A549 (cell line): Measurements from ENCODE around the gene IVL.

Source experiments
- CEBPB ChIP-seq, 2 experiments: fragments of >200 bp in 1 of 2; sonication (Bioruptor Twin) in 1 of 2; formaldehyde crosslinking in 1 of 2; IDR thresholded peaks; 2 replicates each; pipeline ENCODE4 v1.6.1; 2012 to 2016
- CHD2 ChIP-seq: fragments of 150-350 bp; IDR thresholded peaks from 2 replicates; pipeline ENCODE4 v1.6.1; 2014; ENCODE audit warnings: low read length; ENCODE audit not compliant: partially characterized antibody
- HDAC2 ChIP-seq: fragments of 200-600 bp; sonication (generic); IDR thresholded peaks from 2 replicates; pipeline ENCODE4 v1.6.1; 2016
- JUNB ChIP-seq: fragments of >200 bp; sonication (Bioruptor Twin); formaldehyde crosslinking; IDR thresholded peaks from 2 replicates; pipeline ENCODE4 v1.6.1; 2016
- NR3C1 ChIP-seq: fragments of >200 bp; sonication (Bioruptor Twin); formaldehyde crosslinking; IDR thresholded peaks from 3 replicates; pipeline ENCODE4 v1.6.1; 2017
- POLR2A ChIP-seq: IDR thresholded peaks from 2 replicates; pipeline ENCODE4 v1.6.1; 2012; ENCODE audit warnings: mild to moderate bottlenecking, low read length
- RAD21 ChIP-seq, 2 experiments: fragments of >200 bp in 1 of 2; sonication (Bioruptor Twin) in 1 of 2; formaldehyde crosslinking in 1 of 2; IDR thresholded peaks in 1 of 2; conservative IDR thresholded peaks in 1 of 2; 2 replicates in 1 of 2; 3 replicates in 1 of 2; pipeline ENCODE4 v1.6.1; 2012 to 2018; ENCODE audit warnings: inconsistent platforms in 1 of 2
- RARB ChIP-seq: fragments of 250-450 bp; sonication (Bioruptor Pico); IDR thresholded peaks from 2 replicates; pipeline ENCODE4 v1.8.0; 2021; ENCODE audit warnings: mild to moderate bottlenecking, moderate library complexity
- RFX5 ChIP-seq: fragments of 450-650 bp; IDR thresholded peaks from 2 replicates; pipeline ENCODE4 v1.7.1; 2014; ENCODE audit warnings: antibody characterized with exemption, mild to moderate bottlenecking, moderate library complexity
- ZFP36 ChIP-seq: fragments of 450-650 bp; IDR thresholded peaks from 2 replicates; pipeline ENCODE4 v1.6.1; 2014; ENCODE audit warnings: borderline replicate concordance; ENCODE audit not compliant: partially characterized antibody
- TF ChIP-seq, protein P1 (sequence below): fragments of >200 bp; sonication (Bioruptor Twin); formaldehyde crosslinking; IDR thresholded peaks from 3 replicates; pipeline ENCODE4 v1.5.1; 2016
- TF ChIP-seq, protein P2 (sequence below): IDR thresholded peaks from 2 replicates; pipeline ENCODE4 v1.6.1; 2012
- TF ChIP-seq, protein P3 (sequence below): fragments of 450-650 bp; IDR thresholded peaks from 2 replicates; pipeline ENCODE4 v1.6.1; 2014; ENCODE audit warnings: antibody characterized with exemption

DNA sequence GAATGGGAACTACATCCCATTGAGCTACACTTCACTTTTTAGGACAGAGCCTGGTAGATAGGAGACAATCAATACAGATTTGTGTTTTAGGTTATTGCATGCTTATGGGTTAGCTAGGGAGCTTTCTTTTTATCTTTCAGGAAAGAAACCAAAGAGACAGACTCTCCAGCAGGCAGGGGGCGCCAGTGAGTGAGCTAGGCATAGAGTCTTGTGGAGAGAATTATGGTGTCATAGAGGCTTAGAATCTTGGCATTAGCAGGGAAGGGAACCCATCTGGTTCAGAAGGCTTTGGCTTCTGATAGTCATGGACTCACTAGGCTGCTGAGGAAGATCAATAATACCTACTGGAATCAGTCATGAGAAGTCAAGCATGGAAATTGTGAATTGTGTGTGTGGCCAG is 30.3 kb upstream of the IVL start, which contains the start of gene SMCP:
- TF ChIP-seq, protein P1, sequence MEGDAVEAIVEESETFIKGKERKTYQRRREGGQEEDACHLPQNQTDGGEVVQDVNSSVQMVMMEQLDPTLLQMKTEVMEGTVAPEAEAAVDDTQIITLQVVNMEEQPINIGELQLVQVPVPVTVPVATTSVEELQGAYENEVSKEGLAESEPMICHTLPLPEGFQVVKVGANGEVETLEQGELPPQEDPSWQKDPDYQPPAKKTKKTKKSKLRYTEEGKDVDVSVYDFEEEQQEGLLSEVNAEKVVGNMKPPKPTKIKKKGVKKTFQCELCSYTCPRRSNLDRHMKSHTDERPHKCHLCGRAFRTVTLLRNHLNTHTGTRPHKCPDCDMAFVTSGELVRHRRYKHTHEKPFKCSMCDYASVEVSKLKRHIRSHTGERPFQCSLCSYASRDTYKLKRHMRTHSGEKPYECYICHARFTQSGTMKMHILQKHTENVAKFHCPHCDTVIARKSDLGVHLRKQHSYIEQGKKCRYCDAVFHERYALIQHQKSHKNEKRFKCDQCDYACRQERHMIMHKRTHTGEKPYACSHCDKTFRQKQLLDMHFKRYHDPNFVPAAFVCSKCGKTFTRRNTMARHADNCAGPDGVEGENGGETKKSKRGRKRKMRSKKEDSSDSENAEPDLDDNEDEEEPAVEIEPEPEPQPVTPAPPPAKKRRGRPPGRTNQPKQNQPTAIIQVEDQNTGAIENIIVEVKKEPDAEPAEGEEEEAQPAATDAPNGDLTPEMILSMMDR, result no peak
- no peak for TF ChIP-seq ZFP36
- TF ChIP-seq, protein P2, sequence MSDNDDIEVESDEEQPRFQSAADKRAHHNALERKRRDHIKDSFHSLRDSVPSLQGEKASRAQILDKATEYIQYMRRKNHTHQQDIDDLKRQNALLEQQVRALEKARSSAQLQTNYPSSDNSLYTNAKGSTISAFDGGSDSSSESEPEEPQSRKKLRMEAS, result no peak
- no peak for TF ChIP-seq CEBPB (IDR thresholded peaks at IDR 0.05)
- TF ChIP-seq RAD21 (conservative IDR thresholded peaks at IDR 0.05 in 1 of 2, IDR thresholded peaks at IDR 0.05 in 1 of 2), result peak in 1 of 2 experiments; percentile 12; a peak in 1 of 5 replicates
- no peak for TF ChIP-seq CHD2
- TF ChIP-seq POLR2A, result no peak
- no peak for TF ChIP-seq RFX5
- TF ChIP-seq NR3C1, result no peak
- TF ChIP-seq, protein P3, sequence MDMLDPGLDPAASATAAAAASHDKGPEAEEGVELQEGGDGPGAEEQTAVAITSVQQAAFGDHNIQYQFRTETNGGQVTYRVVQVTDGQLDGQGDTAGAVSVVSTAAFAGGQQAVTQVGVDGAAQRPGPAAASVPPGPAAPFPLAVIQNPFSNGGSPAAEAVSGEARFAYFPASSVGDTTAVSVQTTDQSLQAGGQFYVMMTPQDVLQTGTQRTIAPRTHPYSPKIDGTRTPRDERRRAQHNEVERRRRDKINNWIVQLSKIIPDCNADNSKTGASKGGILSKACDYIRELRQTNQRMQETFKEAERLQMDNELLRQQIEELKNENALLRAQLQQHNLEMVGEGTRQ, result no peak
- no peak for TF ChIP-seq RARB (CRISPR knock-in tag)
- no peak for TF ChIP-seq JUNB
- TF ChIP-seq HDAC2, result no peak
